OCI-LY1 (cell line): Measurements from ENCODE around the gene ST8SIA3.

Experiments
- H2AFZ ChIP-seq: fragments of 200-600 bp; sonication (generic), shearing (Covaris generic); 2 replicates; pipeline ENCODE4 v1.6.0; 2014; ENCODE audit warnings: antibody characterized with exemption, mild to moderate bottlenecking, low read length
- H3F3A ChIP-seq: fragments of 200-600 bp; sonication (generic), shearing (Covaris generic); 2 replicates; pipeline ENCODE4 v1.6.0; 2014; ENCODE audit warnings: mild to moderate bottlenecking, antibody characterized with exemption, low read length, moderate library complexity; ENCODE audit not compliant: insufficient read depth
- H3K27ac ChIP-seq: fragments of 200-600 bp; sonication (generic); 2 replicates; pipeline ENCODE4 v1.5.1; 2014; ENCODE audit warnings: low read length, mixed run types, mild to moderate bottlenecking, low read depth; ENCODE audit not compliant: poor library complexity, severe bottlenecking
- H3K27me3 ChIP-seq: fragments of 200-600 bp; sonication (generic); 2 replicates; pipeline ENCODE4 v1.6.0; 2014; ENCODE audit warnings: antibody characterized with exemption, mild to moderate bottlenecking, low read length, moderate library complexity; ENCODE audit not compliant: insufficient read depth
- H3K36me3 ChIP-seq: fragments of 200-600 bp; sonication (generic); 2 replicates; pipeline ENCODE4 v1.6.1; 2014; ENCODE audit warnings: mild to moderate bottlenecking, antibody characterized with exemption, low read length, moderate library complexity, mixed read lengths; ENCODE audit not compliant: insufficient read depth
- H3K4me1 ChIP-seq: fragments of 200-600 bp; sonication (generic); 2 replicates; pipeline ENCODE4 v1.5.1; 2014; ENCODE audit warnings: mild to moderate bottlenecking, low read length, moderate library complexity; ENCODE audit not compliant: insufficient read depth, severe bottlenecking
- H3K4me2 ChIP-seq: fragments of 200-600 bp; sonication (generic), shearing (Covaris generic); 2 replicates; pipeline ENCODE4 v1.6.1; 2014; ENCODE audit warnings: low read length
- H3K4me3 ChIP-seq: fragments of 200-600 bp; sonication (generic); 2 replicates; pipeline ENCODE4 v1.5.1; 2014; ENCODE audit warnings: low read length, low read depth, mild to moderate bottlenecking, mixed read lengths; ENCODE audit not compliant: poor library complexity, severe bottlenecking
- H3K79me2 ChIP-seq: fragments of 200-600 bp; shearing (Covaris generic); 2 replicates; pipeline ENCODE4 v1.6.1; 2016; ENCODE audit warnings: mixed run types, low read length, mixed read lengths; ENCODE audit not compliant: insufficient read depth
- H3K9ac ChIP-seq: fragments of 200-600 bp; sonication (generic), shearing (Covaris generic); 2 replicates; pipeline ENCODE4 v1.6.1; 2014; ENCODE audit warnings: mild to moderate bottlenecking, low read length, mixed read lengths
- H3K9me2 ChIP-seq: fragments of 200-600 bp; sonication (generic), shearing (Covaris generic); 2 replicates; pipeline ENCODE4 v1.6.1; 2014; ENCODE audit warnings: low read depth, mild to moderate bottlenecking, low read length, mixed read lengths
- H3K9me3 ChIP-seq: fragments of 200-600 bp; shearing (Covaris generic); 2 replicates; pipeline ENCODE4 v1.6.1; 2014; ENCODE audit warnings: low read length, mixed read lengths
- H4K20me1 ChIP-seq: fragments of 200-600 bp; sonication (generic), shearing (Covaris generic); 2 replicates; pipeline ENCODE4 v1.6.0; 2016; ENCODE audit warnings: mild to moderate bottlenecking, low read length; ENCODE audit not compliant: insufficient read depth
- CTCF ChIP-seq: fragments of 200-600 bp; sonication (generic), shearing (Covaris generic); IDR thresholded peaks from 2 replicates; pipeline ENCODE4 v1.5.1; 2017; ENCODE audit warnings: mild to moderate bottlenecking, antibody characterized with exemption, low read length, moderate library complexity, mixed read lengths
- EZH2 ChIP-seq: fragments of 200-600 bp; sonication (generic), shearing (Covaris generic); IDR thresholded peaks from 2 replicates; pipeline ENCODE4 v1.8.0; 2017; ENCODE audit warnings: borderline replicate concordance, mixed run types, mild to moderate bottlenecking, antibody characterized with exemption, low read length, moderate library complexity, mixed read lengths

ST8SIA3 gene

GRCh38 chr18:57328665-57329064, 23.7 kb upstream of the ST8SIA3 start:
- Histone ChIP-seq H3K4me3 (no peak overlapping the region), H3K79me2 (no peaks in the 10 kb centered on the region), H2AFZ (no peak overlapping the region), H3K9ac (no peak overlapping the region), H3K4me1 (no peaks in the 10 kb centered on the region), H3K27ac (no peak overlapping the region), H3K9me2 (no peaks in the 10 kb centered on the region), H4K20me1 (no peaks in the 10 kb centered on the region), H3F3A (no peaks in the 10 kb centered on the region), H3K27me3 (no peaks in the 10 kb centered on the region), H3K9me3 (no peaks in the 10 kb centered on the region), H3K36me3 (no peaks in the 10 kb centered on the region), H3K4me2 (no peak overlapping the region)
- TF ChIP-seq EZH2 (no peak), CTCF (no peak)

- H3K79me2 ChIP-seq = no peaks in the 10 kb centered on the region
- H3K9me3 ChIP-seq = no peaks in the 10 kb centered on the region
- TF ChIP-seq CTCF (no peak), EZH2 (no peak)
- H3K4me3 ChIP-seq = no peak overlapping the region
- H4K20me1 ChIP-seq = no peaks in the 10 kb centered on the region
- no peak overlapping the region for H2AFZ ChIP-seq
- no peaks in the 10 kb centered on the region for H3K36me3 ChIP-seq
- H3K9ac ChIP-seq = no peak overlapping the region
- H3F3A ChIP-seq = no peaks in the 10 kb centered on the region
- no peaks in the 10 kb centered on the region for H3K9me2 ChIP-seq
- no peaks in the 10 kb centered on the region for H3K27me3 ChIP-seq
- no peaks in the 10 kb centered on the region for H3K4me1 ChIP-seq
- H3K4me2 ChIP-seq = no peak overlapping the region
- H3K27ac ChIP-seq = no peak overlapping the region
These were observed 22.5 kb upstream of the ST8SIA3 start for GRCh38 chr18:57329856-57330255.

DNA sequence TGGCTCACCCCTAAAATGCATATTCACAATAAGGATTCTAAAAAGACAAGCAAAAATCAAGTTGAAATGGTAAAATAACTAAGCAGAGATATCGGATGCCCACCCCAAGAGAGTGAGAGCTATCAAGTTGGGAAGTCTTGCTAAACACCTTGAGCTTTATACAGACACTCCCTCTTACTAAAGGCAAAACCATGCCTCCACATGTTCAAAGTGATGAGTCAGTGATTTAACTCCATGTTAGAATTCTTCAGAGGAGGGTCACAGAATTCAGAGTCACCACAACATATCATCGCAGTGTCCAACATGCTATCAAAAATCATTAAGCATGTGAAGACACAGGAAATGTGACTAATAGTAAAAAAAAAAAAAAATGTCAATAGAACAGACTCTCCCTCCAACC, 20.6 kb upstream of the ST8SIA3 start:
- Histone ChIP-seq H3K4me1 (no peaks in the 10 kb centered on the region), H3F3A (no peaks in the 10 kb centered on the region), H3K79me2 (no peaks in the 10 kb centered on the region), H3K9me3 (no peaks in the 10 kb centered on the region), H3K9me2 (no peaks in the 10 kb centered on the region), H3K36me3 (no peaks in the 10 kb centered on the region), H3K9ac (no peak overlapping the region), H2AFZ (no peak overlapping the region), H3K4me2 (no peak overlapping the region), H3K4me3 (no peak overlapping the region), H3K27me3 (no peaks in the 10 kb centered on the region), H4K20me1 (no peaks in the 10 kb centered on the region), H3K27ac (no peak overlapping the region)
- no peak for TF ChIP-seq CTCF
